T-helper 9 cell (primary cell): ENCODE measurements around the gene AGBL3.
"Not testable (repeated sequence)": the region's sequence is repeated elsewhere in the genome, so short reads cannot be mapped to it uniquely, and the experiment has no call there.

Experiments used
- DNase-seq: peaks from one replicate; pipeline ENCODE4 v3.0.0-alpha.2; 2020

AGBL3 gene

DNA sequence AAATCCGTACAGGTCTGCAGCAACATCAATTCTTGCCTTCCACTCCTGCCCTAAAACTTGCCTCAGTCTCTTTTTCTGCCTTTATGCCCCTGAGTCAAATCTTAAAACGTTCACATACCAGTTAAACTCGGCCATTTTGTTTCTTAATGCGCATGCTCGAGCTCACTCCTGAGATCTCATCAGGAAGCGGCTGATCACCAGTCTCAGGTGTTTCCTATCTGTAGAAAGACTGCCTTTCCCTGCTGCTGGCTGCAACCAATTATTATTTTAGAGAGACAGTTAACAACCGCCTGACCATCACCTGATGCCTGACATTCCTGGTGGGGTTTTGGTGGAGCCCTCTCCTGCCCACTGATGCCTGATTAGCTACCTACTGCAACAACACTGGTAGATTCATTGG, 91.3 kb downstream of the AGBL3 start:
- no peak for DNase-seq

DNA sequence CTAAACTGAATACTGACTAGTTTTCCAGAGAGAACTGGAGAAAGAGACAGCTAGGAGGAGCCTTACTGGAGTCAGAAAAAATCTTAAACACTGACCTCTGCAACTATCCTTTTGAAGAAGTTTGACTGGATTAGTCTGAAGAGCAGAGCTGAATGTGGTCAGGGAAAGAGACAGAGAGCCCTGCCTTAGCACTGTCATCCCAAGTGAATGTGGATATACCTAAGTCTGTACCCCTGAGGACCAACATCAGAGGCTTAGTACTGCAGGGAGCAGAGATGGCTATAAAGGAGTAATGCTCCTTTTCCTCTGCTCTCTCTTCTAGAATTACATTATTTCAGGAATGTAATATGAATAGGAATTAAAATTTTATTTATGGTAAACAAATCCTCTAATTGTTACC, 91.7 kb downstream of the AGBL3 start:
- no peak for DNase-seq

DNA sequence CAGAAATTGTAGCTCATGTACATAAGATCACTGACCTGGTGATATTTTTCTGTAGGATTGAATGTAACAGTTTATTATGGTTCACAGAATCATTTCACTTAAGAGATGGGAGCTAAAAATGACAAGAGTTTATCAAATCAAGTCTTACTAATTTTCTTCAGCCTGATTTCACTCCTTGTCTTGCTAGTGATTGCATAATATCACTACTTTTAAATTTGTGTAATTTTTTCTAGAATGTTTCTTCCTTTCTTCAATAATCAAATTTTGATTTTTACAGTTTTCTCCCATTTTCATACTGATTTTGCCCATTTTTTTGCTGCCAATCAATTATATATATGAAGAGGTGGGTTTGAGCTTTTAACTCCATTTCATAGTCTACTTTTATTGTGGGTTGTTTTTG, 92.8 kb downstream of the AGBL3 start:
- no peak for DNase-seq

DNA sequence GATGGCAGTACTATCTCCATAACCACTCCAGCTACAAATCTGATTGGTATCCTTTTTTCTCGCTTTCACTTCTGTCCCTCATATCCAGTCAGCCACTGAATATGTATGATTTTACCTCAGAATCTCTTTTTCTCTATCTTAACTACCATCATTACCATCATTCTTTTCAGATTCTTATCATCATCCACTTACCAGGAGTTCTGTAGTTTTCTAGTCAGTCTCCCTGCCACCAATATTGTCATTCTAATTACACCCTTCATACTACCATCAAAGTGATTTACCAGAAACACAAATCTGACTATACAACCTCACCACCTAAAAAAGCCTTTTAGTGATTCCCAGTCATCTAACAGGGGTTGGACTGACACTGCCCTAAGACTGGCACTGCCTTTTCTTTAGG, 96.7 kb downstream of the AGBL3 start:
- no peak for DNase-seq

DNA sequence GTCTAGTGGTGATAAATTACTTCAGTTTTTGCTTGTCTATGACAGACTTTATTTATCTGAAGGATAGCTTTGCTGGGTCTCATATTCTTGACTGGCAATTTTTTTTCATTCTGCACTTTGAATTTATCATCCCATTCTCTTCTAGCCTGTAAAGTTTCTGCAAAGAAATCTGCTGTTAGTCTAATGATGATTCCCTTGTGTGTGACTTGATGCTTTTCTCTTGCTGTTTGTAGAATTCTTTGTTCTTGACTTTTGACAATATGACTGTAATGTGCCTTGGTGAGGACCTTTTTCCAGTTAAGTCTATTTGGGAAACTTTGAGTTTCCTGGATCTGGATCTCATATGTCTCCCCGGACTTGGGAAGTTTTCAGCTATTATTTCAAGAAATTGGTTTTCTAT, 102.3 kb downstream of the AGBL3 start:
- no peak for DNase-seq

DNA sequence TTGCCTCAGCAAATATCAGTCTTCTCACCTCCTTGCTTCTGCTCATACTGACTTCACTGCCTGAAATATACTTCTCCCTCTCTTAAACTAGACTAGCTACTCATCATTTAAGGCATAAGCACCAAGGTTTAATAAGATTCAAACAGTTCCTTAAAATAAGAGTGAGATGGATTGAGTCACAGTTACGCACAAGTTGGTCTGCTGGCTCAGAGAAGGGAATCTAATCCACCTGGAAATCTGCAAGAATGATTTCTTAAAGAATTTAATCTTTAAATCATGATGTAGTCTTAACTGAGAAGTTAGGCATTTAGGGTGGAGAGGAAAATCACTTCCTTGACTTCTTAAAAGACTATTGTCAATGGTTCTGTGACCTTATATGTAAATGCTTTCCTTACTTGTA, 105.4 kb downstream of the AGBL3 start:
- no peak for DNase-seq

DNA sequence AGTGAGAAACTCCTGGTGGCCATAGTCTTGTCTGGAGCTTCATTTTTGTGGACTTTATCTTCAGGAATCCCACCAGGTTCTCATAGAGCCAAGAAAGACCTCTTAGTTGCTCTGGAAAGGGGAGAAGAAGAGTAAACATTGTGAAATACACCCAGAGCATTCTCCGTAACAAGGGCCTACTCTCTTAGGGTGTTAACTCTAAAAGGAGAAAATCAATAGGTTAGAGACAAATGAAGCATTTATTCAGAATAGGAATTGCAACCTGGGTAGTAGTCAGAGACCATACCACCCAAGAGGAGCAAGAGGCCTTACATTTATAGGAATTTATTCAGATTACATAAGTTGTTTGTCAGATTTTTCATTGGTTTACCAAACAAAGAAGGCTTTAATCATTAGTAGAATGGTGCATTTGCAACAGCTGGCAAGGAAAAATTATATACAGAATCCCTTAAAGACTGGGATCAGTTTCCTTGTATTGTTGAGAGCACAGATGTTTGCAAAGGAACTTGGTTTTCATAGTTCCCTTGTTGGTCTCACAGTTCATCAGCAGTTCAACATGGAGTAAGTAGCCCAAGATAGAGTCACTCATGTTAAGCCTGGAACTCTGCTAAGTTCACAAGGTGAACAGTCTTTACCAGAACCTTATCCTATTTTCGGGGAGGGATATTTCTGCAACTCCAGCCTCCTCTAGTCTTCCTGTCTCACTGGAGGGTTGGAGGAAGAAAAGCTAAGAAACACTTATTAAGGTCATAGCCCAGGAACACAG, 108.3 kb downstream of the AGBL3 start:
- no peak for DNase-seq

DNA sequence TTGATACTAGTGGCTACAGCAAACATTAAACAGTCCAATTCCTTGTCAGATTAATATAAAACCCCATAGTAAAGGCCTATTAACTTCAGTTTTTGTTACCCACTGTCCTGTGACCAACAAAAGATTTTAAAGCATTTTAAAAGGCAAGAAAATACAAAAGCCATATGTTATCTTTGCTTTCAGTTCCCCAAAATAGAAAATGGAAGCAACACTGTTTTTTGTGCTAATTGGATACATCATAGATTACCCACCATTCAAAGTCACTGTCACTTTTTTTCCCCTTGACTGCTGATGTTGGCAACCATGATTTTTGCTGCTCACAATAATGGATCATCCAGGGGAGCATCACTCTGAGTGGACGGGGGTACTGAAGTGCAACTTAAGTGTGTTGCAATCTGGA, 109.1 kb downstream of the AGBL3 start:
- no peak for DNase-seq

DNA sequence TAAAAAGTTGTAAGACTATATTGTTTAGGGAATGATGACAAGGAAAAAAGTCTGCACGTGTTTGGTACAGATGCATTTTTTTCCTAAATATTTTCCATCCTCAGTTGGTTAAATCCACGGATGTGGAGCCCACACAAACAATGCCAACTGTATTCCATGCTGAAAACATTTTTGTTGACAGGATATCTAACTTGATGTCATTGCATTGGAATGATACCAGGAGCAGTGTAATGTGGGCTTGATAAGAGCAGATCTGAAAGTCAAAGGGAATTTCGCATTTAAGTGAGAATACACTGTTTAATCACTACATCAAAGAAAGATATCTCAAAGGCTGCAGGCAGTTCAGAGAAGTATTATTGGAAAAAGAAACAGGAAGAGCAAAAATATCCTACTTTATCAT, 112.1 kb downstream of the AGBL3 start:
- DNase-seq: no peak

DNA sequence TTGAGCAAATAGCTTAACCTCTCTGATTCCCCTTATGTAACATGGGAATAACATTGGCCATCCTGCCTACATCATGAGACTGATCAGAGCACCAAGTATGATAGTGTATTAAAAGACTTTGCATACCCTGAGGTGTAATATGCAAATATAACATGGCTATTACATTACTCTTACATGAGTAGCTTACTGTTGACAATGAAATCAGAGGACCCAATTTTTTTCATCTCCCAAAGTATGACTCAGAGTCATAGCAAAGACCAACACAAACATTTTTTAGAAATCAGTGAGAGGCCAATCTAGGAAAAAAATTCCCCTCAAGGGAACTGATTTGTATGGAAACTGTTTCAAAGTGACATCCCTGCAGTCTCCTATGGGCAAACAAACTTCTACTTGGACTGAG, 114.5 kb downstream of the AGBL3 start:
- no peak for DNase-seq

DNA sequence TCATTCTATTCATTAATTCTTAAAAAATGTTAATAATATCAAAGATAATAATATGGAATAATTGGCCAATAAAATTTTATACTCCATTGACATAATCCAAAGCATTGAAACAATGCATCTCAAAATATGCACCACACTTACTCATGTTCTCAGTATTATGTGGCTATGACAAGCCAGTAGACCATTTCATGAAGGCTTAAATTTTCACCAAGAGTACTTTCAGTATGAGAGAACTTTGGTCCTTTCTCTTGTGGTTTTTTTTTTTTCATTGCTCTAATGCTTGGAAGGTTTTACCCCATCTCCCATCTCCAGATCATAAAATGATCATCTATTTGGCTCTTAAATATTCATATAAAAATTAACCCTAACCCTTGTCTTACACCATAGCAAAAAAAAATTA, 116.1 kb downstream of the AGBL3 start:
- DNase-seq: no peak

DNA sequence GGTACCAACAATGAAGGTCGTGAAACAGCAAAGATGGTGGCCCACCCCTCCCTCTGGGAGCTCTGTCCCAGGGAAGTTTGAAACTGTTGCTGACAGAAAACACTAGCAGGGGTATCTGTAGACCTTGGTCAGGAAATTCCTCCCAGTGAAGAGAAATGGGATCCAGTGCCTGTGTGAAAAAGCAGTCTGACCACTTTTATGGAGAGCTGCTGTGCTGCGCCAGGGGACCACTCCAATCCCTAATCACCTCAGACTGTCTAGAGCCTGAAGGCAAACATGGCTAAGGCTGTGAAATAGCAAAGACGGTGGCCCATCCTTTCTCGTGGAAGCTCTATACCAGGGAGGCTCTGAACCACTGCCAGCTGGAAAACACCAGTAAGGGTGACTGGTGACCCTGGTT, 123.3 kb downstream of the AGBL3 start:
- no peak for DNase-seq

DNA sequence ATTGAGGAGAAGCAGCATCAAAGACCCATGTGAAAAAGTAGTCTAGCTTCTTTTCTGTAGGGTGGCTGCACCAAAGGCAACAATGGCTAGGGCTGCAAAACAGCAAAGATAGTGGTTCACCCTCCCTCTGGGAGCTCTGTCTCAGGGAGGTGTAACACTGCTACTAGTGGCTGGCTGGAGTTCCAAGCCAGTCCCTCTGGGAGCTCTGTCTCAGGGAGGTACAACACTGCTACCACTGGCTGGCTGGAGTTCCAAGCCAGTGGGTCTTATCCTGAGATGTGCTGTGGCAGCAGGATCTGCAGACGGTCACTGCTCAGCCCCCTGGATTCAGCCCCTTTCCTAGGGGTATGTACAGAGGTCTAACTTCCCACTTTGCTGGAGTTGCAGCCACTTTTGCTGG, 123.7 kb downstream of the AGBL3 start:
- DNase-seq: no peak

DNA sequence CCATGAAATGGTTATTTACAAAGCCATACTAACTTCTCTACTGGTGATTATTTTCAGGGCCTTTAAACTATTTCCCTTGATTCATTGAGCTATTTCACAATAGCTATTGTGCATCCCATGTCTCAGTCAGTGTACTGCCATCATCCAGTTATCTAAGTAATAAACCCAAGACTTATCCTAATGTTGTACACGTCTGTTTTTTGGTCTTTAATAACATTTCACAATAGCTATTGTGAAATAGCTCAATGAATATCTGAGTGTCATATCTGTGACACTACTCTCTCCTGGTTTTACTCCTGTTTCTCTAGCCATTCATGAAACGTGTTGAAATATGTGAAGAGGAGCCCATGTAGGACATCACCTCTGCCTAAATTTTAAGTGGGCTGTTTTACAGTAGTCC, 125.1 kb downstream of the AGBL3 start:
- DNase-seq: no peak

DNA sequence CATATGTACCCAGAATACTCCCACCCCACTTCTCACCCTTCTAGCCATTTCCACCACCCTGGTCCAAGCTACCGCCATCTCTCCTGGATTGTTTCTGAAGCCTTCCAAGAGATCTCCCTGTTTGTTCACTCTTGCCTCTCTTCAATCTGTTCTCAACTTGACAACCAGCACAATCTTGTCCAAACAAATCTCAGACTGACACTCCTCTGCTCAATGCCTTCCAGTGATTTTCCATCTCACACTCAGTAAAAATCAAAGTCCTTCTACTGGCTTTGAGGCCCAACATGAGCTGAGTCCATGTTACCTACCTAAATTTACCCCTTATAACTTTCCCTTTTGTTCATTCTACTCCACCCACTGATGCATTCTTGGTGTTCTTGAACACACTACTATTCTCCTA, 128.3 kb downstream of the AGBL3 start:
- DNase-seq: no peak

DNA sequence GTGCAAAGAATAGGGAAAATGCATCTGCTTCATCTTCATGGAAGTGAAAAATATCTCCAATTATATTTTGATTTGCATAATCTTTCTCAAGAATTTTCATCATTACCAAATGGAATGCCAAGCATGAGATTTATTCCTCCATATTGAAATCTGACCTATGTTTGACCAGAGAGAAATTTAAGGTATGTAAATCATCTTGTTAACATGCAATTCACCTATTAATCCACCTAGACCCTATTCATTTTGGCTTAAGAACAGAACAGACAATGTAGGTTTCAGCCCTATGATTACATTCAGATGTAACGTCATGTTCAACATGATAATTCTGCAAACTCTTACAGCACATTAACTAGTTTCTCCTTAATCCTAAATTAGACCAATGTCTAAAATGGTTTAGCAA, 130.8 kb downstream of the AGBL3 start:
- DNase-seq: no peak

DNA sequence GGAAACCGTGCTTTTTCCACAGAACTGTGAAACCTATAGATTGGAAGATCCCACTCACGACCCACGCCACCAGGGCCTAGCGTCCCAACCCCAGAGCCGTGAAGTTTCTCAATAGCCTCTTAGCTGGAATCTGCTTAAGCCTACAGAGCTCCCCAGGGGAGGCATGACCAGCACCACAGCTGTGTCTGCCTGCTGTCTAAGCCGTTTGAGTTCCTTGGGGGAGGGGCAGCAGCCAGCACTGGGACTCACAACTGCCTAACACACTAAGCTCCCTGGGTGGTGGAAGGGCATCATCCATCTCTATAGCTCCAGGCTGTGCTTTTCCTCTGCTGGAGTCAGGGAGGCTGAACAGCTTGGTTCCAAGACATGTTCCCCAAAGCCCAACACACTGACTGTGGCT, 135.6 kb downstream of the AGBL3 start:
- no peak for DNase-seq

DNA sequence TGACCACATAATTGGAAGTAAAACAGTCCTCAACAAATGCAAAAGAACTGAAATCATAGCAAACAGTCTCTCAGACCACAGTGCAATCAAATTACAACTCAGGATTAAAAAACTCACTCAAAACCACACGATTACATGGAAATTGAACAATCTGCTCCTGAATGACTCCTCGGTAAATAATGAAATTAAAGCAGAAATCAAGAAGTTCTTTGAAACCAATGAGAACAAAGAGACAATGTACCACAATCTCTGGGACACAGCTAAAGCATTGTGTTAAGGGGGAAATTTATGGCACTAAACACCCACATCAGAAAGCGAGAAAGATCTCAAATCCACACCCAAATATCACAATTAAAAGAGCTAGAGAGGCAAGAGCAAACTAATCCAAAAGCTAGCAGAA, 138.3 kb downstream of the AGBL3 start:
- not testable (repeated sequence) for DNase-seq

DNA sequence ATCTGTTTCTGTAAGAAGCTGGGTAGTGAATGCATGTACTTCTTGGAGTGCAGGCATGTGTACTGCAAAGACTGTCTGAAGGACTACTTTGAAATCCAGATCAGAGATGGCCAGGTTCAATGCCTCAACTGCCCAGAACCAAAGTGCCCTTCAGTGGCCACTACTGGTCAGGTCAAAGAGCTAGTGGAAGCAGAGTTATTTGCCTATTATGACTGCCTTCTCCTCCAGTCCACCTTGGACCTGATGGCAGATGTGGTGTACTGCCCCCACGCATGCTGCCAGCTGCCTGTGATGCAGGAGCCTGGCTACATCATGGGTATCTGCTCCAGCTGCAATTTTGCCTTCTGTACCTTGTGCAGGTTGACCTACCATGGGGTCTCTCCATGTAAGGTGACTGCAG, 142.6 kb downstream of the AGBL3 start:
- DNase-seq: no peak

DNA sequence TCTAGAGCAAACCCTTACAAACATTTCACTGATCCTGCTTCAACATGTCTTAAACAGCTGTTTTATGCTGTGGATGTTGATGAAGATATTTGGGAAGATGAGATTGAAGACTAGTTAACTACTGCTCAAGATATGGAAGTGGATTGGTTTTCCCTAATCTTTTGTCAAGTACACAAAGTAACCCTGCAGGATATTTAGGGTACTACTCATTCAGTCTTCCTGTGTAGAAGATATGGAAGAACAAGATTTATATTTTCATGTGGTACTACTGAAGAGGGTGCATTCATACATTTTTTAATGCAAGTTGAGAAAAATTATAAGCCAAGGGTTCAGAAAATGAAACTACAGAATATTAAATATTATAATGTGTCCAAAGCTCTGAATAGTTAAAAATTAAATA, 143.3 kb downstream of the AGBL3 start:
- DNase-seq: no peak

DNA sequence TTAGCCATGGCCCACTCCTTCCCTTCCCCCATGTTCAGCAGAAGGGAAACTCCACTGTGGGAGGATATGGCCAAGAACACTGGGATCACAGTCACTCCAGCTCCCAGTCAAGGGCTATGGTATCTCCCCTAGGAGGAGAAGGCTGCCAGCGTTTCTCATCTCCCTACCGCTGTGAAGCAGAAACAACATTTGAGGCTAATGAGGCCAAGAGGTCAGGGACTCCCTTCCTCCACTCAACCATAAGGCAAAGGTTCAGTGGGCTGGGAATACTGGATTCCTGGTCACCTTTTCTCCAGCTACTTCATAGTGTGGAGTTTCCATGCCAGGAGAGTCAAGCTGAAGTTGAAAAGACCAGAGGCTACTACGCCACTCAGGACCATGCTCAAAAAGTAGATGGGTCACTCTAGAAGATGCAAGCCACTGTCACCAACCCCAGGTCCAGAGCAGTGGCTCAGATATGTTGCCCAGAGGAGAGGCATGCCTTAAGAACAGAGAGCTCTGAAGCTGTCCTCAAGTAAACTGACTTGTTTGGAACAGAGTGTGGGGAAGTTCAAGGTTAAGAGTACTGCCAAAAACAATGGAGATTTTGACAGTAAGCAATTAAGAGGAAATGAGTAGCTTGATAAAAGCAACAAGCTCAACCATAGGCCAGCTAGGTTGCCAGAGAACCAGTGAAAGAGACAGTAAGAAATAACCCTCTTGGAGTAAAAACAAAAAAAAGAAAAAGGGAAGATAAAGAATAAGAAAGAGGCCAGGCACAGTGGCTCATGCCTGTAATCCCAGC, 157.8 kb downstream of the AGBL3 start:
- no peak for DNase-seq

DNA sequence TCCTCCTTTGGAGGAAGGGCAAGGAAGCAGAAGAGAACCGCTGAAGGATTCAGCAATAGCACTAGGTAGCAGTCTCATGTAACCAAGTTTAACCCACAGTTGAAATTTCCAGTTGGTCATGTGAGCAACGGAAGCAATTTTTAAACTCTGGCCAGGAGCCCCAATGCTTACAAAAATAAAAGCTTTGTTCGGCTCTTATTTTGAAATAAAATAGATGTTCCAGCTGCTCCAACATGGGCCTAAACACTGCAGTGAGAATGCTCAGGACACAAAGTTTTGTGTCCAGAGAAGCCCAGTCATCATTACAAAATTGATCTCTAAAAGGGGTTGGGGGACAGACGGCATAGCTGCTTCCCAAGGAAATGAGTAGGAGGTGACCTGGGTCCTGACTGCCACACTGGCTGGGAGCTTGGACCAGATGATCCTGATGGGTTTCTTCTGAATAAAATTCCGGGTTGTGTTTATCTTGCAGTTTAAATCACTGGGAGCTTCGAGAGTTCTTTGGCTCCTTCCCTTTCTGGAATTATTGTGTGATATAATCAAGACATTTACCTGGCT, 161.1 kb downstream of the AGBL3 start:
- DNase-seq: no peak

DNA sequence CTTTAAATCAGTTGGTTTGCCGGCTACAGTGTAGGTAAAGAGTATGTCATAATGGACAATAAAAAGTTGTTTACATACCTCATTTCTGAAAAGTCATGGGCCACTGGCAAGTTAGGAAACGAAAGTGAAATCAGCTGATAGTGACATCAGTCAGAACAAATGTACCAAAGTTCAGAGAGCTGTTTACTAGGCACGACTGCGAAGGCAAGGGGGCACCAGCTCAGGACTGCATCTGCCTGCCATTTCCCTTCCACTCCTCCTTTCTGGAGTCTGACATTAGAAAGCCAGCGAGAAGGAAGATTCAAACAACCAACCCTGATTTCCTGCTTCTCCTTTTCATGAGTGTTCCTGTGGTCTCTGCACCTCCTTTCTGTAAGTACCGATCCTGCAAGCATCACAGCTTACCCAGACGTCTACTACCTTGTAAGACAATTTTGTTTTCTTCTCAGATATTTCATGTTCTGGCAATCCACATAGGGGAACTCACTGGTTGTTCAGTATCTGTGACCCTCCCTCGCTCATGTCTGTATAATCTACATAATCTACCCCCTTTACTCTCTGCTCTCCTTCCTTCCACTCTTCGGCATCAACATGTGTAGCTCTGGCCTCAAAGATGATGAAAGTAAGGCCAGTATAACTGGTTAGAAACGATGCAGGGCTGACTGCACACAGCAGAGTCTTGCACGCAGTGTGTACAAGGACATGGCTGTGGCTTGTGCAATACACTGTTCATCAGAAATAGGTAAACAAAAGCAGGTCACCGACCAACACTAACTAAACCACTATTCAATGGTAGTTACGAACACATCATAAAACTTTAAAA, 161.8 kb downstream of the AGBL3 start, which contains the start of gene TMEM140:
TSS of gene TMEM140 (plus strand) at position 174 of the 823 bp plus-strand sequence. CDS start 16,370 bp downstream, outside the sequence.
- DNase-seq: no peak
